ENCODE data around the gene CACNA1I.

CACNA1I gene

GRCh38 chr22:39627865-39628562 is 57.5 kb downstream of the CACNA1I start:
- no peak for DNase-seq

DNA sequence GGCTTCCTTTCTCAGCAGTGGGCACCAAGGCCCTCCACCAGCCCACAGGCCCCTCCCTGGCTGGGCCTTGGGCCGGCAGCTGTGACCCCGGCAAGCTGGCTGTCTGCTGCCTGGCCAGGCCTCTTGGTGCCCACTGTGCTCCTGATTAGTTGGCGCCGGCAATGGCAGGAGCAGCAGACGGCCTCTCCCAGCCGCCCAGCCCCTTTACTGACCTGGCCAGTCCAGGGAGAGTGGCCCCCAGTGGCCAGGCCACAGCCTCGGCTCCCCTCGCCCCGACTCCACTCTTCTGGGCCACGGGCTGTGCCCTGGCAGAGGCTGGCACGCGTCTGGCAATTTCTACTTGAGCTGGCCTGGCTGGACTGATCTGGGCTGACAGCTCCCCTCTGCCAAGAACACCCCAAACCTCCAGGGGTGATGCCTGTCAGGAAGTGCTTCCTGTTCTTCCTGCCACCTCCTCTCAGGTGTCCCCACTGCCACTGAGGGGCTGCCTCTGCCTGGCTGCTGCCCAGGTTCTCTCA is 58.1 kb downstream of the CACNA1I start:
- DNase-seq, result no peak

DNA sequence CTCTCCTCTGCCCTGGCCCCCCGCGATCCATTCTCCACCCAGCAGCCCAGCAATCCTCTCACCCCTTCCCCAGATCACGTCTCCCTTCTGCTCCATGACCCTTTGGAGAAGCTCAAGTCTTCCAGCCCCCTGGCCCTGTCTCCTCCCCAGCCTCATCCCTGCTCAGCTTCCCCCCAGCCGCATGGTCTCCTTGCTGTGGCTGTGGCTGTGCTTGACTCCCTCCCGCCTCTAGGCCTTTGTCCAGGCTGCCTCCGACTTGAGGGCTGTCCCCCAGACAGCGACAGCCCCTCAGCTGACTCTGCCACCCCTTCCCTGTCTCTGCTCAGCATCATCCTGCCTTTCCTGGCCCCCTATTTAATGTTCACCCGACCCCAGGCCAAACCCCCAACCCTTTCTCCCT is 59.3 kb downstream of the CACNA1I start:
- no peak for DNase-seq

GRCh38 chr22:39630721-39631120 is 60.2 kb downstream of the CACNA1I start:
- DNase-seq, result no peak

DNA sequence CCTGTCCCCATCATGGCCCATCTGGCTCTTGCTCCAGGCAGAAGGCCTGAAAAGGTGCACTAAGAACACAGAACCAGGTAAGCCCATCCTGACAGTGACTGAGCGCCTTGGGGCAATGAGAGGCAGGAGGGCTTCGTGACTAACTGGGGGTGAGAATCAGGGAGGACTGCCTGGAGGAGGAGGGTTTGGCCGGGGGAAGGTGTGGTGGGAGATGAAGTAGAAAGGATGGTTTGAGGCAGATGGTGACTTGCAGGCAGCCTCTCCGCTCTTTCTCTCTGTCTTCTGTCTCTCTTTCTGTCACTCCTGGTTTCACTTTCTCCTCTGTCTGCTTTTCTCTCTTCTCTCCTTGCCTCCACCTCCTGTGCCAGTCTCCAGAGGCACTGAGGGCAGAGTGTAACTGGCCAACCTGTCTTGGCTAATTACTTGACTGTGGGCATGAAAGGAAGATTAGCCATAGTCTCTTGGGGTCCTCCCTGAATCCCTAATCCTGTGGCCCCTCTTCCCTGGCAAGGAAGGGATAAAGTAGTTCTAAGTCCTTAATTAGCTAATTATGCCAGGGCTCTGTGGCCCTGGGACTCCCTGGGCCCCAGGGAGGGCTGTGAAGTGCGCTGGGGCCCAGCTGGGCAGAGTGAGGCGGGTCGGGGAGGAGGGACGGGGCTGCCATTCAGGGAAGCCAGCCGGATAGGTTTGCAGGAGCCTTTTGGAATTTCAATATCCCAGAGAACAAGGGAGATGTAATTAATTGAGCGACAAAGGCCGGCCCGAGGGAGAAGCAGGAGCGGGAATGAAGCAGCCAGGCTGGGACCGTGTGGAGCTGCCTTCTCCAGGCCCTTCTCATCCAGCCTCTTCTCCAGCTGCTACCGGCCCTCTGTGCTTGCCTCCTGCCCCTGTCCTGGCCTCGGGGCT is 61.1 kb downstream of the CACNA1I start:
- DNase-seq, result no peak

DNA sequence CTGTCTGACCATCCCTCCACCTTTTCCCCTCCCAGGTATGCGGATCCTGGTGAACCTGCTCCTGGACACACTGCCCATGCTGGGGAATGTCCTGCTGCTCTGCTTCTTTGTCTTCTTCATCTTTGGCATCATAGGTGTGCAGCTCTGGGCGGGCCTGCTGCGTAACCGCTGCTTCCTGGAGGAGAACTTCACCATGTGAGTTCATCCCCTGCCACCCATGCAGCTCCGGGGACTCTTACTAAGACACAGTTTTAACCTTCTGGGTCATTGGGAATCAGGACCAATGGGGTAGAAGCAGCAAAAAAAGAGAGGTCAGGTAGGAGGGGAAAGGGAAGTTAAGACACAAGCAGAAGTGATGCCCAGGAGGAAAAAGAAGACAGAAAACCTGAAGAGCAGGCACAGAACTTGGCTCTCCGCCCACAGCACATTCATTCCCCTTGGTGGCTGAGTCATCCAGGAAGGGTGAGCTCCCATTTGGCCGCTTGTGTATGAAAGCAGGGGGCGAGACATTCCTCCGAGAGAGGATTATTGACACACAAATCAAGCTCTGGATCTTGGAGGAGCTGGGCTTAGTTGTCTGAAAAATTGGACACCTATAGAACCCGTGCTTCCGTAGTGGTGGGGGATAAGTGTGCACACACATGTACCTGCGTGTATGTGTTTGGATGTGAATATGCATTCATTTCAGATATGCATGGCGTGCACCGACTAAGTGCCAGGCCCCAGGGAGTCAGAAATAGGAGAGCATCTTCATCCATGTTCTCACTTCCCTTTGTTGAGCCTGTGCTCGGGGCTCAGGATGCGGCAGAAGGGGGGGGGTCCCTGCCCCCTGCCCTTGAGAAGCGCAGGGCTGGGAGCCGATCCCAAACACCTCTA is 64.2 kb downstream of the CACNA1I start:
- no peak for DNase-seq

DNA sequence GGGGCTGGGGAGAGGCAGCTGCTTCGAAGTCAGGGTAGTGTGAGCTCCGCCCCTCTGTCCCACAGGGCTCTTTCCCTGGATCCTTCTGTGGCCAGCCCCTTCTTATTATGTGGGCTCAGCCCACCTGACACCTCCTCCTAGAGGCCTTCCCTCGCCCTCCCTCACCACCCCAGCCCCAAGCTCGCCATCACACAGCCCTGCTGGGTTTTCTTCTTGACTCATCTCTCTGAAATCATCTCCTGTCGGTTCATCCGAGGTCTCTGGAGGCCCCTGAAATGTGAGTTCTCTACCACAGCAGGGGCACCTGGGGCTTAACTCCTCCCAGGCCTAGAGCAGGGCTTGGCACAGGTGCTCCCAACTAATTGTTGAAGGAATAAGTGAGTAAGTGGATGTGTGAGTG is 65.2 kb downstream of the CACNA1I start:
- DNase-seq, result no peak

GRCh38 chr22:39638958-39639357 is 68.4 kb downstream of the CACNA1I start:
- no peak for DNase-seq

GRCh38 chr22:39641660-39642310 is 71.2 kb downstream of the CACNA1I start:
- no peak for DNase-seq

DNA sequence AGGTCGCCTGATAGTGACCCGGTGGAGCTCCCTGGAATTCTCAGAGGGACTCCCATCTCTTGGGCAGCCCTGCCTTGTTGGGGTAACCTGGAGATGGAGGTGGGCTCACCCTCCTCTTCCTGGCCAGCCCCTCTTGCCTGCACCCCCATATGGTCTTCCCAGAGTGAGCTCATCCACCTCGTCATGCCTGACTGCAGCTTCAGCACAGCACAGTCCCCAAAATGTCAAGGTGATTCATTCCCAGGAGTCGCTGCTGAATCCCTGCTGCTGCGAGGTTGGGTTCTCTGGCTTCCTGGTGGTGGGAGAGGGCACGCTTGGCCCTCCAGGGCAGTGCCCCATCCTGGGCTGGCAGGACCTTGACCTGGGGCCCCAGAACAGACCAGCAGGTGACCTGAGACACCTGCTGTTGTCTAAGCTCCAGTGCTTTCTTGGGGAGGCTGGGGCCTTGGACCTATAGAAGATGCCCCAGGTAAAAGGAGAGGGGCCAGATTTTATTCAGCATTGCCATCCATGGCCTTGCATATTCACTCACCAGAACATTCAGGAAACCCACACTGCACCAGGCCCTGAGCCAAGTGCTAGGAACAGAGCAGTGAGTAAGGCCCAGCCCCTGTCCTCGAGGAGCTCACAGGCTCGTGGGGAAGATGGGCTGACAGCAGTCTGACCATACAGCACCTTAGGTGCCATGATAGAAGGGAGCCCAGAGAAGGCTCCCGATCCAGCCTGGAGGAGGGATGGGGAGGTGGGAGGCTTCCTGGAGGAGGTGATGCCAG is 72.9 kb downstream of the CACNA1I start:
- DNase-seq, result no peak

GRCh38 chr22:39645532-39645931 is 75.0 kb downstream of the CACNA1I start:
- DNase-seq, result no peak

DNA sequence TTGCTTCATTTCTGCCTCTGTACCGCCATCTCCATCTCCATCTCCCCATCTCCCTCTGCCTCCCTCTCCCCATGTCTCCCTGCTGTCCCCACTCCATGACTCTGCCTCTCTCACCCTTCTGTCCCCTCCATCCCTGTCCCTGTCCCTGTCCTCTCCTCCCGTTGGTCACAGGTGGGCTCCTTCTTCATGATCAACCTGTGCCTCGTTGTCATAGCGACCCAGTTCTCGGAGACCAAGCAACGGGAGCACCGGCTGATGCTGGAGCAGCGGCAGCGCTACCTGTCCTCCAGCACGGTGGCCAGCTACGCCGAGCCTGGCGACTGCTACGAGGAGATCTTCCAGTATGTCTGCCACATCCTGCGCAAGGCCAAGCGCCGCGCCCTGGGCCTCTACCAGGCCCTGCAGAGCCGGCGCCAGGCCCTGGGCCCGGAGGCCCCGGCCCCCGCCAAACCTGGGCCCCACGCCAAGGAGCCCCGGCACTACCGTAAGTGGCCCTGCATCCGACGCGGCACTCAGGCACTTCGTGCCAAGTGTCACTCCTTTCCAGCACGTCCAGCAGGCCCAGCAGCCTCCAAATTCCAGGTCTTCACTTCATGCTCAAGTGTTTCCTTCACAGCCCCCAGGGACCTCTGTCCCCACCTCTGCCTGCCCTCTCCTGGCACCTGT is 76.0 kb downstream of the CACNA1I start:
- DNase-seq, result no peak

DNA sequence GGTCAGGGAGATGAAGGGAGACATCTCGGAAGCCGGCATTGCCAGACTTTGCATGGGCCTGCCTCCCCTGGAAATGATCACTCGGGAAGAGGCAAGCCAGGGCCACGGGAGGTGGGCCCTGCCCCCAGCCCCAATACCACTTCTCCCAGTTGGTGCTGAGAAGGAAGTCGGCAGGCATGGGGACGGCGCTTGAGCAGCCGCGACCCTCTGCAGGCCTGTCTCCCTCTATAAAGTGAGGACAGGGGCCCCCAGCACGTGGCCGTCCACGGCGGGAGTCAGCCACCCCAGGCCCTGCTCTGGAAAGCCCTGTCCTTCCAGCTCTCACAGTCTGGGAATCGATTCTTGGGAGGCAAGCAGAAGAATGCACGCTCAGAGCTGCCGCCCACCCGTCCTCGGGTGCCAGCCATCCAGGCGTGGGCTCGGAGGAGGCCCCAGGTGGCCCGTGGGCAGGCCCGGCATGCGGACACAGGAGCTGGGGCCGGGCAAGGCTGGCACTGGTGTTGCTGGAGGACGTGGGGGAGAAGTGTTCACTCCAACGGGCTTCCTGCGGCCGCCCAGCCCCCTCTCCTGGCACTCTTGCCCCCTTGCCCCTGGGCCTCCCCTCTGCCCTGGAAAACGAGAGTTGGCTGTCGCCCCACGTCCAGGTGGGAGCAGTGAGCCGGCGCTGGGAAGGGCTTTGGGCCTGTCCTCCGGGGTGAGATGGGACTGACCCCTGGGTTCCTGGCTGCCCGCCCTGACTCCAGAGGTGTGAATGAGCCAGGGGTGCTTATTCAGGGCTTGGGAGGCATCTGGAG is 77.5 kb downstream of the CACNA1I start:
- DNase-seq, result no peak

DNA sequence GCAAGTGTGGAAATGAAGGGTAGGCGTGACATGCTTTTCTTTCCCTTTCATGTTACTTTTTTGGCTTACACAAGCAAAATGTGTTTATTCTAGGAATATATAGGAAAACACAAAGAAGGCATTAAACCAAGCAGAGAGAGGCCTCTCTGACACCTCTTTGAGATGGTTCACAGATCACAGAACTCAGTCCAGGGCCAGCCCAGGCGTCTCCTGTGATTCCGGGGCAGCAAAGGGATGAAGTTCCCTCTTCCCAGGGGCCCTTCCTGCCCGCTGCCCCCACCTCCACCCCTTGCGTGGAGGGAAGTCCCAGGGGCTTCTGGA is 78.0 kb downstream of the CACNA1I start:
- DNase-seq, result no peak

GRCh38 chr22:39649500-39650089 is 79.0 kb downstream of the CACNA1I start:
- DNase-seq, result no peak

GRCh38 chr22:39651053-39651996 is 80.8 kb downstream of the CACNA1I start:
- DNase-seq, result no peak

- DNase-seq, result no peak
Observed at GRCh38 chr22:39652990-39653786, 82.6 kb downstream of the CACNA1I start.

GRCh38 chr22:39653787-39654077 is 83.2 kb downstream of the CACNA1I start:
- DNase-seq, result no peak

Data from activated naive CD4-positive, alpha-beta T cell treated with anti-CD3 and anti-CD28 coated beads, Interleukin-2, amount 50 U/mL, for 16 hours (primary cell).